Measurements from ENCODE around the gene PUM2. TPM values are rescaled to one million over a fixed set of nuclear protein-coding genes. Genes with fewer than 3 reads are reported as not detected.

The PUM2 gene
- total RNA-seq, 1 donor from 2014 or later: 76.6 TPM

- TF ChIP-seq POLR2AphosphoS5 (IDR thresholded peaks at IDR 0.05; ENCODE audit: insufficient read depth in 1 of 2, low read depth in 1 of 2) (no peak), CTCF (IDR thresholded peaks at IDR 0.05) (no peak), POLR2A (IDR thresholded peaks at IDR 0.05) (no peak)
- H3K9me3 ChIP-seq: no peaks in the 10 kb centered on the region
- H3K4me1 ChIP-seq: peaks cover 33% of the 10 kb centered on the region
- H3K27me3 ChIP-seq: no peaks in the 10 kb centered on the region
- peaks cover 0 to 10% of the 10 kb centered on the region in 2 donors for H3K36me3 ChIP-seq
- H3K4me3 ChIP-seq: no peak overlapping the region
- H3K27ac ChIP-seq: no peak overlapping the region
- intact Hi-C loops (cut with DNase I): no loop called here
- no peak for DNase-seq (ENCODE audit: extremely low spot score in 2 of 2)
These were observed 147.0 kb downstream of the PUM2 start for GRCh38 chr2:20203521-20204225.

- no peak overlapping the region for H3K4me3 ChIP-seq
- TF ChIP-seq POLR2AphosphoS5 (IDR thresholded peaks at IDR 0.05; ENCODE audit: insufficient read depth in 1 of 2, low read depth in 1 of 2): no peak
These were observed 147.6 kb downstream of the PUM2 start for GRCh38 chr2:20203072-20203471.

GRCh38 chr2:20201671-20202070 is 149.0 kb downstream of the PUM2 start:
- no peaks in the 10 kb centered on the region for H3K9me3 ChIP-seq
- intact Hi-C loops (cut with DNase I): no loop called here
- TF ChIP-seq CTCF (IDR thresholded peaks at IDR 0.05) (no peak), POLR2AphosphoS5 (IDR thresholded peaks at IDR 0.05; ENCODE audit: insufficient read depth in 1 of 2, low read depth in 1 of 2) (no peak), POLR2A (IDR thresholded peaks at IDR 0.05) (no peak)
- no peaks in the 10 kb centered on the region for H3K27me3 ChIP-seq
- peaks cover 22% of the 10 kb centered on the region for H3K4me1 ChIP-seq
- no peak overlapping the region for H3K4me3 ChIP-seq
- no peak for DNase-seq (ENCODE audit: extremely low spot score in 2 of 2)
- no peak overlapping the region for H3K27ac ChIP-seq
- H3K36me3 ChIP-seq: peaks cover 0 to 10% of the 10 kb centered on the region in 2 donors

More at GRCh38 chr2:20203072-20203471, 147.6 kb downstream of the PUM2 start:
- peaks cover 0 to 10% of the 10 kb centered on the region in 2 donors for H3K36me3 ChIP-seq
- H3K9me3 ChIP-seq: no peaks in the 10 kb centered on the region
- intact Hi-C loops (cut with DNase I): no loop called here
- H3K27ac ChIP-seq: no peak overlapping the region
- DNase-seq (ENCODE audit: extremely low spot score in 2 of 2): no peak
- no peaks in the 10 kb centered on the region for H3K27me3 ChIP-seq
- peaks cover 32% of the 10 kb centered on the region for H3K4me1 ChIP-seq

GRCh38 chr2:20200697-20201555 is 149.7 kb downstream of the PUM2 start:
- H3K27me3 ChIP-seq: no peaks in the 10 kb centered on the region
- peaks cover 20% of the 10 kb centered on the region for H3K4me1 ChIP-seq
- TF ChIP-seq CTCF (IDR thresholded peaks at IDR 0.05) (no peak), POLR2A (IDR thresholded peaks at IDR 0.05) (no peak), POLR2AphosphoS5 (IDR thresholded peaks at IDR 0.05; ENCODE audit: insufficient read depth in 1 of 2, low read depth in 1 of 2) (peak in 1 of 2 donors; percentile 33)
- H3K9me3 ChIP-seq: no peaks in the 10 kb centered on the region
- no peak overlapping the region for H3K27ac ChIP-seq
- peaks cover 0 to 10% of the 10 kb centered on the region in 2 donors for H3K36me3 ChIP-seq
- DNase-seq (ENCODE audit: extremely low spot score in 2 of 2): no peak
- intact Hi-C loops (cut with DNase I): no loop called here
- H3K4me3 ChIP-seq: no peak overlapping the region

GRCh38 chr2:20199633-20200270 is 150.9 kb downstream of the PUM2 start:
- H3K27ac ChIP-seq: no peak overlapping the region
- no peaks in the 10 kb centered on the region for H3K9me3 ChIP-seq

More at GRCh38 chr2:20199633-20200270, 150.9 kb downstream of the PUM2 start:
- no peak for TF ChIP-seq POLR2A (IDR thresholded peaks at IDR 0.05)
- TF ChIP-seq CTCF (IDR thresholded peaks at IDR 0.05): no peak
- TF ChIP-seq POLR2AphosphoS5 (IDR thresholded peaks at IDR 0.05; ENCODE audit: insufficient read depth in 1 of 2, low read depth in 1 of 2): no peak
- Histone ChIP-seq H3K36me3 (peaks cover 0 to 10% of the 10 kb centered on the region in 2 donors), H3K4me3 (no peak overlapping the region), H3K4me1 (peaks cover 15% of the 10 kb centered on the region), H3K27me3 (no peaks in the 10 kb centered on the region)
- intact Hi-C loops (cut with DNase I): no loop called here
- no peak for DNase-seq (ENCODE audit: extremely low spot score in 2 of 2)

Measured in vagina (tissue), 2 donors.